ELF-1 (cell line): ENCODE measurements around the gene SLC51B.
"Not testable (repeated sequence)": the region's sequence is repeated elsewhere in the genome, so short reads cannot be mapped to it uniquely, and the experiment has no call there.

ENCODE experiments used
- DNase-seq: peaks from one replicate; pipeline ENCODE4 v3.0.0-alpha.2; 2016; ENCODE audit warnings: low read depth, low spot score

Gene SLC51B

DNA sequence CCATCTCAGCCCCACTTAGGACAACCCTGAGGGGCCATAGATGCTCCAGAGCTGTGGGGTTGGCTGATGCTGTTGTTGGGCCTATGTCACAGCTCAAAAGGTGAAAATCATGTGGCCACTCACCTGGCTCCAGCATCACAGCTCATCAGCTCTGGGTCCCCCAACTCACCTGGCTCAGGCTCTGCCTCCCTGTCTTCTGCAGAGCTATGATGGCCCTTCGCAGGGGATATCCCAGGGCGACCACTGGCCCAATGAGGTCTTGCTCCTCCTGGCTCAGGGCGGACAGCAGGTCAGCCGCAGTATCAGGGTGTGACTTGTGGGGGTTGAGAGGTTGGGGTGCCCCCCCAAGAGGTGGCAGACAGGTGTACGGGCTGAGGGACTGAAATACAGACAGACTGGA is 54.1 kb downstream of the SLC51B start:
- no peak for DNase-seq

- DNase-seq = not testable (repeated sequence)
These were observed 54.6 kb downstream of the SLC51B start for GRCh38 chr15:65099801-65100200.

GRCh38 chr15:65100442-65100841 is 55.3 kb downstream of the SLC51B start:
- DNase-seq = no peak

DNA sequence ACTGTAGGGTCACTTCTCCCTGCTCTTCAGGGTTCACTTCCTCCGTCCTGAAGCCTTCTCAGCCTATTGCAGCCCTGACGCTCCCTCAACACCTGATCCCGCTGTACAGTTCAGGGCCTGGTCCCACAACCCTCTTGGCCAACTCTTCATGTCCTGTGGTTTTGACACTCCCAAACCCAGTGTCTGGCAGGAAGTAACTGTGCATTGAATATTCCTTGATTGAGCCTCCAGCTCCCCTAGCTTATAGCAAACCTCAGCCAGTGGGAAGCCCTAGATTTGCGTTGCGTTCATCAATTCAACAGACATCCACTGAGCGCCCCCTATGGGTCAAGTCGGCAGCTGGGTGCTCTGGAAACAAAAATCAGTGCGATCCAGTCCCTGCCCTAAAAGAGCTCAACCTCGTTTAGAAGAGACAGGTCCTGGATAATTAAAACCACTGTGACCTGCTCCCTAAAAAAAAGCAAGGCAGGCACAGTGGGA is 56.3 kb downstream of the SLC51B start:
- peak; percentile 84 for DNase-seq

GRCh38 chr15:65101891-65102708 is 56.9 kb downstream of the SLC51B start:
- DNase-seq = peak; percentile 24

DNA sequence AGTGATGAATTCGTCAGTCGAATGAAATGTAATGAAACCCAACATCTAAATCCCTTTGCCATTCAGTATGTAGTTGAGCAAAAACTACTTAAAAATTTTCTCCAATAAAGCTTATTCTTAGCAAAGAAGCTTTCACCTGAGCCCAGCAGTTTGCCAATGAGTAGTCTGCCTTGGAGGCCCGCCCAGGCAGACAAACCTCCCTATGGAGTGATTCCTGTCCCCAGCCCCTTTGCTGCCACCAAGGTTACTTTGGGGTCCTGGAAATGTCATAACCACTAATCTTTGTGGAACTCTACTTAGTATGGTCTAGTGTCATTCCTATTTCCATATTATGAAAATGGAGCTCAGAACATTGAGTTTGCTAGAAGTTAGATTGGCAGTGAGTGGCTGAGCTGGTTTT is 57.7 kb downstream of the SLC51B start:
- DNase-seq = no peak
